ENCODE measurements around the gene MACROD2.

- TF ChIP-seq, protein P1, sequence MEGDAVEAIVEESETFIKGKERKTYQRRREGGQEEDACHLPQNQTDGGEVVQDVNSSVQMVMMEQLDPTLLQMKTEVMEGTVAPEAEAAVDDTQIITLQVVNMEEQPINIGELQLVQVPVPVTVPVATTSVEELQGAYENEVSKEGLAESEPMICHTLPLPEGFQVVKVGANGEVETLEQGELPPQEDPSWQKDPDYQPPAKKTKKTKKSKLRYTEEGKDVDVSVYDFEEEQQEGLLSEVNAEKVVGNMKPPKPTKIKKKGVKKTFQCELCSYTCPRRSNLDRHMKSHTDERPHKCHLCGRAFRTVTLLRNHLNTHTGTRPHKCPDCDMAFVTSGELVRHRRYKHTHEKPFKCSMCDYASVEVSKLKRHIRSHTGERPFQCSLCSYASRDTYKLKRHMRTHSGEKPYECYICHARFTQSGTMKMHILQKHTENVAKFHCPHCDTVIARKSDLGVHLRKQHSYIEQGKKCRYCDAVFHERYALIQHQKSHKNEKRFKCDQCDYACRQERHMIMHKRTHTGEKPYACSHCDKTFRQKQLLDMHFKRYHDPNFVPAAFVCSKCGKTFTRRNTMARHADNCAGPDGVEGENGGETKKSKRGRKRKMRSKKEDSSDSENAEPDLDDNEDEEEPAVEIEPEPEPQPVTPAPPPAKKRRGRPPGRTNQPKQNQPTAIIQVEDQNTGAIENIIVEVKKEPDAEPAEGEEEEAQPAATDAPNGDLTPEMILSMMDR (conservative IDR thresholded peaks at IDR 0.05; ENCODE audit: low read depth, low read length) = no peak
- no peak for TF ChIP-seq EZH2 (IDR thresholded peaks at IDR 0.05; ENCODE audit: borderline replicate concordance, low read depth, low read length, poor library complexity, severe bottlenecking)
Measured at GRCh38 chr20:16035576-16035975, 2040.3 kb downstream of the MACROD2 start.
